Calu3 (cell line): Measurements from ENCODE around the gene CCL22. TPM values are rescaled to one million over a fixed set of nuclear protein-coding genes. Genes with fewer than 3 reads are reported as not detected.
A peak's percentile ranks its signal among the peaks of the same experiment; 100 is the strongest.

Experiments used
- BruUV-seq: library from RNA; stranded (reverse); fragments of 400-500 nt; replicated peaks from 2 replicates; lab custom pipeline; 2021; lab: Mats Ljungman, UMichigan
- CTCF ChIA-PET: fragments of 300-600 bp; sonication (Branson Sonifier 250); formaldehyde crosslinking; loops from one replicate; lab custom pipeline; 2022; ENCODE audit warnings: antibody characterized with exemption; lab: Charles Lee
- DNase-seq: peaks from one replicate; pipeline ENCODE4 v3.0.0; 2022
- H3K27ac Mint-ChIP-seq: one replicate; pipeline ENCODE4 v1.8.0; 2022; ENCODE audit warnings: mixed read lengths; ENCODE audit not compliant: unreplicated experiment
- H3K27me3 Mint-ChIP-seq: one replicate; pipeline ENCODE4 v1.8.0; 2022; ENCODE audit warnings: mixed read lengths; ENCODE audit not compliant: unreplicated experiment
- H3K36me3 Mint-ChIP-seq: one replicate; pipeline ENCODE4 v1.8.0; 2022; ENCODE audit warnings: mild to moderate bottlenecking, moderate library complexity, mixed read lengths; ENCODE audit not compliant: insufficient read depth, unreplicated experiment
- H3K4me1 Mint-ChIP-seq: one replicate; pipeline ENCODE4 v1.8.0; 2022; ENCODE audit warnings: mild to moderate bottlenecking, low read depth, mixed read lengths; ENCODE audit not compliant: unreplicated experiment
- H3K4me3 Mint-ChIP-seq: one replicate; pipeline ENCODE4 v1.8.0; 2022; ENCODE audit warnings: mild to moderate bottlenecking, low read depth, moderate library complexity, mixed read lengths; ENCODE audit not compliant: unreplicated experiment
- H3K9me3 Mint-ChIP-seq: one replicate; pipeline ENCODE4 v1.8.0; 2022; ENCODE audit warnings: low read depth, mixed read lengths; ENCODE audit not compliant: unreplicated experiment
- CTCF ChIP-seq: fragments of 200-600 bp; IDR thresholded peaks from one replicate; pipeline ENCODE4 v1.8.0; 2022; ENCODE audit warnings: antibody characterized with exemption; ENCODE audit not compliant: unreplicated experiment
- intact Hi-C: fragments of 100-400 bp; cut with micrococcal nuclease; formaldehyde crosslinking; loops from one replicate; pipeline ENCODE4 v1.10.0; 2022; ENCODE audit not compliant: unreplicated experiment
- total RNA-seq: library from RNA; stranded (reverse); gene quantifications from 2 replicates; pipeline ENCODE4 v1.2.3, GENCODE V29; 2022

CCL22 gene
- total RNA-seq, 1 experiment from 2014 or later: 2.6 TPM

- H3K27me3 Mint-ChIP-seq: no peaks in the 10 kb centered on the region
- CTCF ChIA-PET: interaction anchor here (0.7 to 0.9 kb wide), 2 partner anchors 9 to 14 kb away, joined by 3 read pairs; partner anchors contain the start of gene CX3CL1
- DNase-seq: no peak
- TF ChIP-seq CTCF: no peak
- no TSS peak for BruUV-seq
- no peaks in the 10 kb centered on the region for H3K9me3 Mint-ChIP-seq
- peaks cover 69% of the 10 kb centered on the region for H3K4me1 Mint-ChIP-seq
- H3K36me3 Mint-ChIP-seq: peaks cover 15% of the 10 kb centered on the region
- intact Hi-C loops: no loop called here
- peak overlapping the region; percentile 71 for H3K27ac Mint-ChIP-seq
- no peak overlapping the region for H3K4me3 Mint-ChIP-seq
Observed at GRCh38 chr16:57386381-57386951, 27.9 kb downstream of the CCL22 start.

DNA sequence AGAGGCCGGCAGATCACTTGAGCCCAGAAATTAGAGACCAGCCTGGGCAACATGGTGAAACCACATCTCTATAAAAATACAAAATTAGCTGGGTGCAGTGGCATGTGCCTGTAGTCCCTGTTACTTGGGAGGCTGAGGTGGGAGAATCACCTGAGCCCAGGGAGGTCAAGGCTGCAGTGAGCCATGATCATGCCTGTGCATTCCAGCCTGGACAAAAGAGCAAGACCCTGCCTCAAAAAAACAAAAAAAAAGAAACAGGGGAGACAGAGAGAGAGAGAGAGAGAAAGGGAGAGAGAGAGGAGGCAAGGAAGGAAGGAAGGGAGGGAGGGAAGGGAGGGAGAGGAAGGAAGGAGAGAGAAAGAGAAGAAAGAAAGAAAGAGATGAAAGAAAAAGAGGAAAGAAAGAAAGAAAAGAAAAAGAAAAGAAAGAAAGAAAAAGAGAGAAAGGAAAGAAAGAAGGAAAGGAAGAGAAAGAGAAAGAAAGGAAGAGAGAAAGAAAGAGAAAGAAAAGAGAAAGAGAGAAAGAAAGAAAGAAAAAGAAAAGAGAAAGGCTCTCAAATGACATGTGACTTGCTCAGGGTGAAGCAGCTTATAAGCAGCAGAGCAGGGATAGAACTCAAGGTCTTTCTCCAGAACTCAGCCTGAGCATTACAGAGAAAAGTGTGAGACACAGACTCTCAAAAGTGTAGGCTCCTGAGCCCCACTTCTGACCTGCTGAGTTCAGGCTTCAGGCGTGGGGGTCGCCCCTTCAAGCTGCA lies 29.2 kb downstream of the CCL22 start:
- no TSS peak for BruUV-seq
- Mint-ChIP-seq H3K9me3 (no peaks in the 10 kb centered on the region), H3K27ac (peak overlapping the region; percentile 71), H3K36me3 (peaks cover 13% of the 10 kb centered on the region), H3K27me3 (no peaks in the 10 kb centered on the region), H3K4me1 (peaks cover 77% of the 10 kb centered on the region), H3K4me3 (peak overlapping the region; percentile 24)
- no peak for DNase-seq
- CTCF ChIA-PET: interaction anchor here (0.7 to 1.1 kb wide), 4 partner anchors 12 to 136 kb away, joined by 3 to 6 read pairs (median 4); no protein-coding TSS in a partner anchor
- TF ChIP-seq CTCF: no peak
- intact Hi-C loops: no loop called here

DNA sequence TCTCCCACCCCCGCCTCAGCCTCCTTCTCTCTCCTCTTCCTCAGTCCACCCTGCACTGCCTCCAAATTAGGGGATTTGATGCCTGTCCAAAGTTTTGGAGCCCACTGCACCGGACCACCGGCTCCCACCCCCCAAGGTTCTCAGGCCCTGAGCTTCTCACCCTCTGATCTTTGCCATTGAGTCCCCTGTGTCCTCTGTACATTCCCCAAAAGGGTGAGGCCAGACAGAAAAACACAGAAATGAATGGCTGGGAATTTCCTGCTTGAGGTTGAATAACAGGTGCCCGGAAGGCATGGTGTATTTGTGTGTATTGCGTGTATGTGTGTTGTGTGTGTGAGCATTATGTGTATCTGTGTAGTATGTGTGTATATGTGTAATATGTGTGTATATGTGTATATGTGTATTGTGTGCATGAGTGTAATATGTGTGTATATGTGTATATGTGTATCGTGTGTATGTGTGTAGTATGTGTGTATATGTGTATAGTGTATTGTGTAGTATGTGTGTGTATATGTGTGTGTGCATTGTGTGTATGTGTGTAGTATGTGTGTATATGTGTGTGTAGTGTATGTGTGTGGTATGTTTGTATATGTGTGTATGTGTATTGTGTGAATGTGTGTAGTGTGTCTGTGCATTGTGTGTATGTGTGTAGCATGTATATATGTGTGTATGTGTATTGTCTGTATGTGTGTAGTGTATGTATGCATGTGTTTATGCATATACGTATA lies 29.9 kb downstream of the CCL22 start:
- Mint-ChIP-seq H3K9me3 (no peaks in the 10 kb centered on the region), H3K27me3 (no peaks in the 10 kb centered on the region), H3K36me3 (peaks cover 6% of the 10 kb centered on the region), H3K27ac (peak overlapping the region; percentile 71), H3K4me3 (peak overlapping the region; percentile 24), H3K4me1 (peaks cover 80% of the 10 kb centered on the region)
- intact Hi-C loops: no loop called here
- TF ChIP-seq CTCF: no peak
- DNase-seq: peak; percentile 67
- CTCF ChIA-PET: interaction anchor here (0.7 to 1.1 kb wide), 4 partner anchors 13 to 137 kb away, joined by 3 to 6 read pairs (median 4); no protein-coding TSS in a partner anchor
- no TSS peak for BruUV-seq

GRCh38 chr16:57389087-57389468 lies 30.5 kb downstream of the CCL22 start:
- Mint-ChIP-seq H3K36me3 (peaks cover 6% of the 10 kb centered on the region), H3K4me3 (peak overlapping the region; percentile 24), H3K9me3 (no peaks in the 10 kb centered on the region), H3K27me3 (no peaks in the 10 kb centered on the region), H3K4me1 (peaks cover 74% of the 10 kb centered on the region), H3K27ac (peak overlapping the region; percentile 71)
- no TSS peak for BruUV-seq
- no peak for TF ChIP-seq CTCF
- DNase-seq: no peak
- intact Hi-C loops: no loop called here
- CTCF ChIA-PET: no interaction called here
